Measurements from ENCODE around the gene OVAAL.

- TF ChIP-seq EZH2 (IDR thresholded peaks at IDR 0.05; ENCODE audit: low read depth) (no peak), CTCF (conservative IDR thresholded peaks at IDR 0.05) (no peak)
These were observed 17.8 kb upstream of the OVAAL start for GRCh38 chr1:180540697-180541594.
